B cell (primary cell): ENCODE results near the gene PFKFB3. TPM values are rescaled to one million over a fixed set of nuclear protein-coding genes. Genes with fewer than 3 reads are reported as not detected.

Experiments used
- ATAC-seq: fragments of 200-7000 bp; cut with Tn5 transposase; one replicate; pipeline ENCODE4 v1.10.0; 2021; ENCODE audit warnings: low read depth, mild to moderate bottlenecking, moderate number of reproducible peaks, moderate library complexity
- CTCF ChIA-PET: fragments of 350-600 bp; sonication (Branson Sonifier 250); formaldehyde crosslinking; loops from one replicate; lab custom pipeline; 2021; ENCODE audit warnings: antibody characterized with exemption, inconsistent platforms; lab: Charles Lee
- POLR2A ChIA-PET: fragments of 350-600 bp; sonication (Branson Sonifier 250); formaldehyde crosslinking; loops from one replicate; lab custom pipeline; 2021; ENCODE audit warnings: antibody characterized with exemption; lab: Charles Lee
- DNase-seq: peaks from one replicate; pipeline ENCODE4 v3.0.0; 2013
- H2AFZ ChIP-seq: 2 replicates; pipeline ENCODE4 v1.6.1; 2012; ENCODE audit warnings: mild to moderate bottlenecking, low read depth, low read length; ENCODE audit not compliant: insufficient read depth, poor library complexity, severe bottlenecking
- H3K27ac ChIP-seq, 2 donors: 1 replicate in 1 of 2; 2 replicates in 1 of 2; pipeline ENCODE4 v1.5.1; 2012 to 2013; ENCODE audit warnings: low read length in 2 of 2, mild to moderate bottlenecking in 2 of 2, moderate library complexity in 1 of 2
- H3K27me3 ChIP-seq, 4 experiments: fragments of 200-600 bp in 1 of 4; sonication (generic) in 1 of 4; replicated peaks in 1 of 4; 1 replicate in 2 of 4; 2 replicates in 2 of 4; pipeline versions ENCODE4 v1.6.1 to v1.7.0; 2013 to 2016; ENCODE audit warnings: low read length in 3 of 4, mild to moderate bottlenecking in 2 of 4, mixed read lengths in 1 of 4, moderate library complexity in 1 of 4; ENCODE audit not compliant: insufficient read depth in 4 of 4, control insufficient read depth in 3 of 4; ENCODE audit errors: control extremely low read depth in 1 of 4
- H3K36me3 ChIP-seq, 2 experiments: replicated peaks in 1 of 2; 1 replicate in 1 of 2; 2 replicates in 1 of 2; pipeline versions ENCODE4 v1.6.1 to v1.7.1; 2013; ENCODE audit warnings: low read length in 1 of 2; ENCODE audit not compliant: insufficient read depth in 2 of 2, control insufficient read depth in 1 of 2; ENCODE audit errors: control extremely low read depth in 1 of 2, extremely low read depth in 1 of 2
- H3K4me1 ChIP-seq, 2 donors: fragments of 200-600 bp in 1 of 2; sonication (generic) in 1 of 2; 1 replicate in 1 of 2; 2 replicates in 1 of 2; pipeline versions ENCODE4 v1.5.1 to v1.6.1; 2013 to 2017; ENCODE audit warnings: low read length in 2 of 2; ENCODE audit not compliant: control insufficient read depth in 2 of 2, insufficient read depth in 2 of 2
- H3K4me2 ChIP-seq: replicated peaks from 2 replicates; pipeline ENCODE3; 2012; ENCODE audit warnings: mild to moderate bottlenecking, low read depth, low read length; ENCODE audit not compliant: poor library complexity, severe bottlenecking
- H3K4me3 ChIP-seq, 5 experiments: fragments of 200-600 bp in 1 of 5; sonication (generic) in 1 of 5; 1 replicate in 3 of 5; 2 replicates in 2 of 5; pipeline versions ENCODE4 v1.5.1 to v1.7.0; 2011 to 2016; ENCODE audit warnings: low read length in 4 of 5, mild to moderate bottlenecking in 4 of 5, low read depth in 2 of 5, control low read depth in 1 of 5, moderate library complexity in 1 of 5; ENCODE audit not compliant: insufficient read depth in 1 of 5; ENCODE audit errors: control extremely low read depth in 1 of 5, extremely low read depth in 1 of 5
- H3K79me2 ChIP-seq: fragments of 200-600 bp; sonication (generic); one replicate; pipeline ENCODE4 v1.6.0; 2016; ENCODE audit warnings: low read length; ENCODE audit not compliant: control insufficient read depth, insufficient read depth
- H3K9ac ChIP-seq: fragments of 200-600 bp; sonication (generic); 2 replicates; pipeline ENCODE4 v1.6.1; 2017; ENCODE audit warnings: mild to moderate bottlenecking, low read length, moderate library complexity
- H3K9me3 ChIP-seq, 3 donors: one replicate each; pipeline versions ENCODE4 v1.6.1 to v1.7.1; 2013; ENCODE audit warnings: low read length in 2 of 3; ENCODE audit not compliant: control insufficient read depth in 2 of 3, insufficient read depth in 1 of 3; ENCODE audit errors: control extremely low read depth in 1 of 3
- H4K20me1 ChIP-seq: 2 replicates; pipeline ENCODE4 v1.6.0; 2012; ENCODE audit warnings: mild to moderate bottlenecking, low read length; ENCODE audit not compliant: insufficient read depth, control insufficient read depth, poor library complexity, severe bottlenecking
- H3K27ac Mint-ChIP-seq: one replicate; pipeline ENCODE4 v1.8.0; 2021; ENCODE audit warnings: mixed read lengths
- H3K27me3 Mint-ChIP-seq: one replicate; pipeline ENCODE4 v1.8.0; 2021; ENCODE audit warnings: mixed read lengths
- H3K4me1 Mint-ChIP-seq: one replicate; pipeline ENCODE4 v1.8.0; 2021; ENCODE audit warnings: mixed read lengths
- H3K4me3 Mint-ChIP-seq: one replicate; pipeline ENCODE4 v1.8.0; 2021; ENCODE audit warnings: mixed read lengths
- H3K9me3 Mint-ChIP-seq: one replicate; pipeline ENCODE4 v1.8.0; 2022; ENCODE audit warnings: mixed read lengths; ENCODE audit not compliant: insufficient read depth
- EZH2 ChIP-seq: IDR thresholded peaks from 2 replicates; pipeline ENCODE4 v1.6.1; 2012; ENCODE audit warnings: borderline replicate concordance, low read depth, mild to moderate bottlenecking, moderate library complexity, low read length; ENCODE audit not compliant: insufficient read depth, poor library complexity, severe bottlenecking
- WGBS: methylation state at CpG from one replicate; pipeline ENCODE4 v1.1.5; 2013; ENCODE audit warnings: missing lambda C conversion rate; ENCODE audit not compliant: insufficient coverage; 5-methylcytosine and 5-hydroxymethylcytosine counted together
- intact Hi-C: fragments of 100-400 bp; cut with micrococcal nuclease; formaldehyde crosslinking; loops from one replicate; pipeline ENCODE4 v1.10.0; 2022
- polyA plus RNA-seq: library from polyadenylated mRNA; depleted of rRNA; stranded (reverse); fragments of >200 nt; gene quantifications from 2 replicates; pipeline ENCODE4 v1.2.3, GENCODE V29; 2012
- total RNA-seq, 2 donors: library from RNA; stranded (reverse); fragments of 120-200 nt in 1 of 2; gene quantifications; 1 replicate in 1 of 2; 2 replicates in 1 of 2; pipeline versions ENCODE4 v1.2.3 to v1.2.4, GENCODE V29; 2013 to 2022
- TF ChIP-seq, protein P1 (sequence below): fragments of 200-600 bp; IDR thresholded peaks from one replicate; pipeline ENCODE4 v1.8.0; 2022; ENCODE audit warnings: antibody characterized with exemption, mild to moderate bottlenecking

PFKFB3 gene
- total and polyA plus RNA-seq, 2 donors (not counting 1 experiment from before 2014, with no cell fraction given), result 13.2 to 239 TPM

GRCh38 chr10:6279540-6280267, 77.0 kb downstream of the PFKFB3 start:
- no peaks in the 10 kb centered on the region for H3K27me3 Mint-ChIP-seq
- no peaks in the 10 kb centered on the region for H3K36me3 ChIP-seq
- no peak overlapping the region for H3K27ac ChIP-seq
- H3K4me3 Mint-ChIP-seq, result no peak overlapping the region
- POLR2A ChIA-PET, result no interaction called here
- no peak overlapping the region for H3K27ac Mint-ChIP-seq
- no peak for ATAC-seq
- CTCF ChIA-PET, result interaction anchor here (0.9 kb wide), 1 partner anchor 23 kb away, joined by 4 read pairs; no protein-coding TSS in a partner anchor
- H3K4me1 ChIP-seq, result peaks cover 0 to 13% of the 10 kb centered on the region in 2 donors
- TF ChIP-seq, protein P1, sequence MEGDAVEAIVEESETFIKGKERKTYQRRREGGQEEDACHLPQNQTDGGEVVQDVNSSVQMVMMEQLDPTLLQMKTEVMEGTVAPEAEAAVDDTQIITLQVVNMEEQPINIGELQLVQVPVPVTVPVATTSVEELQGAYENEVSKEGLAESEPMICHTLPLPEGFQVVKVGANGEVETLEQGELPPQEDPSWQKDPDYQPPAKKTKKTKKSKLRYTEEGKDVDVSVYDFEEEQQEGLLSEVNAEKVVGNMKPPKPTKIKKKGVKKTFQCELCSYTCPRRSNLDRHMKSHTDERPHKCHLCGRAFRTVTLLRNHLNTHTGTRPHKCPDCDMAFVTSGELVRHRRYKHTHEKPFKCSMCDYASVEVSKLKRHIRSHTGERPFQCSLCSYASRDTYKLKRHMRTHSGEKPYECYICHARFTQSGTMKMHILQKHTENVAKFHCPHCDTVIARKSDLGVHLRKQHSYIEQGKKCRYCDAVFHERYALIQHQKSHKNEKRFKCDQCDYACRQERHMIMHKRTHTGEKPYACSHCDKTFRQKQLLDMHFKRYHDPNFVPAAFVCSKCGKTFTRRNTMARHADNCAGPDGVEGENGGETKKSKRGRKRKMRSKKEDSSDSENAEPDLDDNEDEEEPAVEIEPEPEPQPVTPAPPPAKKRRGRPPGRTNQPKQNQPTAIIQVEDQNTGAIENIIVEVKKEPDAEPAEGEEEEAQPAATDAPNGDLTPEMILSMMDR, result no peak
- TF ChIP-seq EZH2, result no peak
- H3K4me3 ChIP-seq, result no peak overlapping the region
- H3K4me1 Mint-ChIP-seq, result peaks cover 14% of the 10 kb centered on the region
- H3K9ac ChIP-seq, result no peak overlapping the region
- H3K79me2 ChIP-seq, result no peaks in the 10 kb centered on the region
- no peaks in the 10 kb centered on the region for H3K9me3 Mint-ChIP-seq
- no peak overlapping the region for H2AFZ ChIP-seq
- DNase-seq, result no peak
- H4K20me1 ChIP-seq, result no peaks in the 10 kb centered on the region
- no peak overlapping the region for H3K4me2 ChIP-seq
- intact Hi-C loops, result loop anchor here (10.0 kb wide), 1 partner anchor 105 kb away; no protein-coding TSS in a partner anchor
- WGBS, result 89% methylated on average over 8 of the region's 15 CpGs
- H3K9me3 ChIP-seq, result peaks cover 0 to 6% (median 0%) of the 10 kb centered on the region in 3 donors
- H3K27me3 ChIP-seq, result no peaks in the 10 kb centered on the region

DNA sequence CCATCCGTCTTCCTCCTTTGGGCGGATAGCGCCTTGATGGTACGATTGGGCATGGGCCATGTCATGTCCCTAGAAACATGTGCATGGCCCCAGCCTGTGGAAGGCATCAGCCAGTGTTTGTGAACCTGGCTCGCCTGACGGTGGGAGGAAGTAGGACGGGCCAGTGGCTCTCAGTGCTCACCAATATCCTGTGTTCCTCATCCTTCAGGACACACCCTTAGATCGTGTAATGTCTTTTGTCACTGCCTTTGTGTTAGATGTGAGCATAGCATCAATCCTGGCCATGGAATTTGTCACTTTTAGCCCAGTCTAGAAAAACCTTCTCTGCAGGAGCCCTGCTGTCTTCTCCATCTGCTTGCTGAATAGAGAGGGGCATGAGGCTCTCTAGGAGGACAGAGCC, 77.6 kb downstream of the PFKFB3 start:
- Histone ChIP-seq H3K36me3 (no peaks in the 10 kb centered on the region), H3K4me2 (no peak overlapping the region), H3K9ac (no peak overlapping the region), H3K4me3 (no peak overlapping the region), H3K4me1 (peaks cover 0 to 7% of the 10 kb centered on the region in 2 donors), H3K27me3 (no peaks in the 10 kb centered on the region), H3K79me2 (no peaks in the 10 kb centered on the region), H4K20me1 (no peaks in the 10 kb centered on the region), H2AFZ (no peak overlapping the region), H3K9me3 (peaks cover 0 to 1% (median 0%) of the 10 kb centered on the region in 3 donors), H3K27ac (no peak overlapping the region)
- no peak for ATAC-seq
- TF ChIP-seq, protein P1, result no peak
- no peak for TF ChIP-seq EZH2
- CTCF ChIA-PET, result interaction anchor here (0.9 kb wide), 1 partner anchor 24 kb away, joined by 4 read pairs; no protein-coding TSS in a partner anchor
- Mint-ChIP-seq H3K27me3 (no peaks in the 10 kb centered on the region), H3K27ac (no peak overlapping the region), H3K9me3 (no peaks in the 10 kb centered on the region), H3K4me1 (peaks cover 8% of the 10 kb centered on the region), H3K4me3 (no peak overlapping the region)
- WGBS, result no CpG with 5 or more reads among the region's 8 CpGs
- POLR2A ChIA-PET, result no interaction called here
- DNase-seq, result no peak
- intact Hi-C loops, result no loop called here
